WTC11 (cell line): Measurements from ENCODE around the gene HSD3B7. TPM values are rescaled to one million over a fixed set of nuclear protein-coding genes. Genes with fewer than 3 reads are reported as not detected.

Experiments
- ATAC-seq: fragments of 200-7000 bp; cut with Tn5 transposase; 2 replicates; pipeline ENCODE4 v1.10.0; 2021; ENCODE audit warnings: mild to moderate bottlenecking, moderate library complexity
- CTCF ChIA-PET: fragments of 300-600 bp; sonication (Branson Sonifier 250); formaldehyde crosslinking; loops from one replicate; lab custom pipeline; 2021; ENCODE audit warnings: antibody characterized with exemption; lab: Charles Lee
- POLR2A ChIA-PET: fragments of 350-600 bp; sonication (Branson Sonifier 250); formaldehyde crosslinking; loops from one replicate; lab custom pipeline; 2021; ENCODE audit warnings: antibody characterized with exemption; lab: Charles Lee
- DNase-seq: peaks from one replicate; pipeline ENCODE4 v3.0.0; 2021; ENCODE audit warnings: low spot score
- H3K27ac Mint-ChIP-seq: 2 replicates; pipeline ENCODE4 v1.8.0; 2021; ENCODE audit warnings: mixed read lengths
- H3K27me3 Mint-ChIP-seq: 2 replicates; pipeline ENCODE4 v1.8.0; 2021; ENCODE audit warnings: low read depth, mild to moderate bottlenecking, moderate library complexity, mixed read lengths
- H3K36me3 Mint-ChIP-seq: 2 replicates; pipeline ENCODE4 v1.8.0; 2021; ENCODE audit warnings: mixed read lengths
- H3K4me1 Mint-ChIP-seq: 2 replicates; pipeline ENCODE4 v1.8.0; 2022; ENCODE audit warnings: mixed read lengths
- H3K4me3 Mint-ChIP-seq: 2 replicates; pipeline ENCODE4 v1.8.0; 2021; ENCODE audit warnings: mild to moderate bottlenecking, moderate library complexity, mixed read lengths
- H3K9me3 Mint-ChIP-seq: 2 replicates; pipeline ENCODE4 v1.8.0; 2021; ENCODE audit warnings: mixed read lengths
- AFF4 ChIP-seq: sonication (generic); formaldehyde crosslinking; IDR thresholded peaks from 2 replicates; pipeline ENCODE4 v1.8.1; 2023; ENCODE audit warnings: mild to moderate bottlenecking, missing genetic modification reagents, borderline replicate concordance
- ATF2 ChIP-seq: sonication (generic); formaldehyde crosslinking; IDR thresholded peaks from 2 replicates; pipeline ENCODE4 v1.8.1; 2022; ENCODE audit warnings: low read depth, missing genetic modification reagents, borderline replicate concordance
- E2F4 ChIP-seq: sonication (generic); formaldehyde crosslinking; IDR thresholded peaks from 2 replicates; pipeline ENCODE4 v1.8.1; 2022; ENCODE audit warnings: low read depth, mild to moderate bottlenecking, moderate library complexity, missing genetic modification reagents, borderline replicate concordance
- E2F5 ChIP-seq: sonication (generic); formaldehyde crosslinking; IDR thresholded peaks from 2 replicates; pipeline ENCODE4 v1.8.1; 2022; ENCODE audit warnings: mild to moderate bottlenecking, moderate library complexity, missing genetic modification reagents
- ELF4 ChIP-seq: sonication (generic); formaldehyde crosslinking; IDR thresholded peaks from 2 replicates; pipeline ENCODE4 v1.8.1; 2022; ENCODE audit warnings: low read depth, mild to moderate bottlenecking, moderate library complexity, missing genetic modification reagents
- FOXJ3 ChIP-seq: sonication (generic); formaldehyde crosslinking; IDR thresholded peaks from 2 replicates; pipeline ENCODE4 v1.9.0; 2021; ENCODE audit warnings: missing genetic modification reagents, mild to moderate bottlenecking, borderline replicate concordance
- FOXK1 ChIP-seq: sonication (generic); formaldehyde crosslinking; IDR thresholded peaks from 2 replicates; pipeline ENCODE4 v1.8.0; 2022; ENCODE audit warnings: mild to moderate bottlenecking, moderate library complexity, missing genetic modification reagents
- MAX ChIP-seq: sonication (generic); formaldehyde crosslinking; IDR thresholded peaks from 2 replicates; pipeline ENCODE4 v1.8.0; 2022; ENCODE audit warnings: mild to moderate bottlenecking, missing genetic modification reagents
- MYBL2 ChIP-seq: sonication (generic); formaldehyde crosslinking; IDR thresholded peaks from 2 replicates; pipeline ENCODE4 v1.8.1; 2023; ENCODE audit warnings: mild to moderate bottlenecking, moderate library complexity, missing genetic modification reagents
- NFYB ChIP-seq: sonication (generic); formaldehyde crosslinking; conservative IDR thresholded peaks from 2 replicates; pipeline ENCODE4 v1.8.0; 2022; ENCODE audit warnings: low read depth, missing genetic modification reagents
- NR3C1 ChIP-seq: sonication (generic); formaldehyde crosslinking; conservative IDR thresholded peaks from 2 replicates; pipeline ENCODE4 v1.8.1; 2023; ENCODE audit warnings: low read depth, mild to moderate bottlenecking, missing genetic modification reagents
- SOX15 ChIP-seq: fragments of 250-450 bp; sonication (Bioruptor Pico); IDR thresholded peaks from 2 replicates; pipeline ENCODE4 v1.9.0; 2021; ENCODE audit warnings: mild to moderate bottlenecking
- STAT6 ChIP-seq: sonication (generic); formaldehyde crosslinking; conservative IDR thresholded peaks from 2 replicates; pipeline ENCODE4 v1.8.1; 2023; ENCODE audit warnings: mild to moderate bottlenecking, low read depth, missing genetic modification reagents, moderate library complexity
- ZNF396 ChIP-seq: fragments of 250-450 bp; sonication (Bioruptor Pico); IDR thresholded peaks from 2 replicates; pipeline ENCODE4 v1.8.0; 2021; ENCODE audit warnings: mild to moderate bottlenecking, moderate library complexity, borderline replicate concordance
- total RNA-seq: library from RNA; stranded (reverse); gene quantifications from 3 replicates; pipeline ENCODE4 v1.2.3, GENCODE V29; 2021

Gene HSD3B7
- total RNA-seq, 1 experiment from 2014 or later: 4.5 TPM

- TF ChIP-seq AFF4 (CRISPR knock-in tag) (no peak), NFYB (CRISPR knock-in tag) (no peak), ZNF396 (CRISPR knock-in tag) (no peak), NR3C1 (no peak)
Measured at GRCh38 chr16:30957456-30958174, 27.4 kb upstream of the HSD3B7 start, which contains the start of gene SETD1A (continued).

- ChIA-PET POLR2A (interaction anchor here (1.1 kb wide), 1 partner anchor 39 kb away, joined by 3 read pairs; no protein-coding TSS in a partner anchor), CTCF (interaction anchor here (3.0 kb wide), 1 partner anchor 27 kb away, joined by 12 read pairs; the partner anchor contains the start of gene HSD3B7)
- DNase-seq (peak; percentile 70), ATAC-seq (peak; percentile 33)
- H3K9me3 Mint-ChIP-seq: no peaks in the 10 kb centered on the region
- peaks cover 46% of the 10 kb centered on the region for H3K36me3 Mint-ChIP-seq
- H3K27me3 Mint-ChIP-seq: peaks cover 3% of the 10 kb centered on the region; the same call in 1 of the 2 replicates
- peak overlapping the region; percentile 78 for H3K27ac Mint-ChIP-seq
- peaks cover 12% of the 10 kb centered on the region for H3K4me1 Mint-ChIP-seq
- TF ChIP-seq ATF2 (CRISPR knock-in tag): no peak
- no peak for TF ChIP-seq ELF4 (CRISPR knock-in tag)
- no peak for TF ChIP-seq SOX15
- TF ChIP-seq FOXJ3 (CRISPR knock-in tag): no peak
- peak overlapping the region; percentile 90 for H3K4me3 Mint-ChIP-seq
Measured at GRCh38 chr16:30958175-30959079, 26.6 kb upstream of the HSD3B7 start.

GRCh38 chr16:30961384-30961783 is 23.6 kb upstream of the HSD3B7 start:
- DNase-seq: no peak
- Mint-ChIP-seq H3K4me3 (no peak overlapping the region), H3K36me3 (peaks cover 62% of the 10 kb centered on the region), H3K27me3 (peaks cover under 1% of the 10 kb centered on the region; the same call in 1 of the 2 replicates), H3K27ac (no peak overlapping the region), H3K4me1 (peaks cover 8% of the 10 kb centered on the region), H3K9me3 (no peaks in the 10 kb centered on the region)
- no peak for ATAC-seq
- TF ChIP-seq MYBL2 (CRISPR knock-in tag) (no peak), E2F5 (no peak), STAT6 (no peak), E2F4 (CRISPR knock-in tag) (no peak), FOXK1 (CRISPR knock-in tag) (no peak), MAX (CRISPR knock-in tag) (no peak)
- POLR2A ChIA-PET: no interaction called here
- CTCF ChIA-PET: no interaction called here
